Posterior vena cava (tissue), 2 donors: ENCODE results near the gene NNT. TPM values are rescaled to one million over a fixed set of nuclear protein-coding genes. Genes with fewer than 3 reads are reported as not detected.

ENCODE experiments used
- DNase-seq: peaks from one replicate; pipeline ENCODE4 v3.0.0-alpha.2; 2020; ENCODE audit warnings: low spot score
- intact Hi-C, 2 donors: fragments of 100-400 bp; cut with DNase I; formaldehyde crosslinking; loops; one replicate each; pipeline versions ENCODE4 v1.14.1 to v1.14.2; 2022 to 2023
- total RNA-seq, 2 donors: library from RNA; stranded (reverse); fragmentation: NEBNext Ultra II Directional; extraction: Animal tissue kit (Norgen Biotek cat#: 25700); gene quantifications; one replicate each; pipeline ENCODE4 v1.2.1, GENCODE V29; 2021
- donor health status: DM: yes; HTN: yes; CAD: no.
- donor health status: DM: yes; HTN: yes; CAD: no.

NNT gene
- total RNA-seq, 2 donors from 2014 or later, result 62.4 to 65.1 TPM

GRCh38 chr5:43615445-43616184 lies 12.6 kb downstream of the NNT start:
- intact Hi-C loops, result no loop called here
- no peak for DNase-seq

- DNase-seq, result no peak
- intact Hi-C loops, result no loop called here
These were observed 13.6 kb downstream of the NNT start for GRCh38 chr5:43616535-43616934.

- DNase-seq, result no peak
- intact Hi-C loops, result no loop called here
These were observed 16.4 kb downstream of the NNT start for GRCh38 chr5:43619380-43619779.

- intact Hi-C loops, result no loop called here
- no peak for DNase-seq
These were observed 16.9 kb downstream of the NNT start for GRCh38 chr5:43619911-43620310.

GRCh38 chr5:43620944-43621505 lies 18.0 kb downstream of the NNT start:
- intact Hi-C loops, result no loop called here
- no peak for DNase-seq

- intact Hi-C loops, result no loop called here
These were observed 19.1 kb downstream of the NNT start for GRCh38 chr5:43622074-43622473.

GRCh38 chr5:43623048-43623680 lies 20.2 kb downstream of the NNT start:
- DNase-seq, result no peak
- intact Hi-C loops, result no loop called here

More at GRCh38 chr5:43622074-43622473, 19.1 kb downstream of the NNT start:
- DNase-seq, result no peak

GRCh38 chr5:43627028-43627427 lies 24.0 kb downstream of the NNT start:
- intact Hi-C loops, result no loop called here
- no peak for DNase-seq

- DNase-seq, result no peak
- intact Hi-C loops, result no loop called here
These were observed 28.4 kb downstream of the NNT start for GRCh38 chr5:43631182-43631910.

GRCh38 chr5:43634621-43635020 lies 31.6 kb downstream of the NNT start:
- no peak for DNase-seq

GRCh38 chr5:43635374-43635773 lies 32.4 kb downstream of the NNT start:
- no peak for DNase-seq
- intact Hi-C loops, result no loop called here

More at GRCh38 chr5:43634621-43635020, 31.6 kb downstream of the NNT start:
- intact Hi-C loops, result no loop called here

- no peak for DNase-seq
- intact Hi-C loops, result no loop called here
These were observed 33.1 kb downstream of the NNT start for GRCh38 chr5:43636076-43636475.

GRCh38 chr5:43637416-43637815 lies 34.4 kb downstream of the NNT start:
- DNase-seq, result no peak
- intact Hi-C loops, result no loop called here

GRCh38 chr5:43638107-43638506 lies 35.1 kb downstream of the NNT start:
- intact Hi-C loops, result no loop called here
- DNase-seq, result no peak

- intact Hi-C loops, result no loop called here
- DNase-seq, result no peak
These were observed 35.6 kb downstream of the NNT start for GRCh38 chr5:43638546-43638945.

- DNase-seq, result no peak
- intact Hi-C loops, result no loop called here
These were observed 36.6 kb downstream of the NNT start for GRCh38 chr5:43639566-43639965.

GRCh38 chr5:43642428-43642827 lies 39.4 kb downstream of the NNT start:
- intact Hi-C loops, result no loop called here
- DNase-seq, result no peak

- intact Hi-C loops, result no loop called here
- no peak for DNase-seq
These were observed 40.3 kb downstream of the NNT start for GRCh38 chr5:43643327-43643726.

- no peak for DNase-seq
- intact Hi-C loops, result no loop called here
These were observed 40.8 kb downstream of the NNT start for GRCh38 chr5:43643750-43644149.

GRCh38 chr5:43646992-43647391 lies 44.0 kb downstream of the NNT start:
- intact Hi-C loops, result no loop called here
- DNase-seq, result no peak
